PC-3 (cell line): ENCODE data around the gene CCDC34. TPM values are rescaled to one million over a fixed set of nuclear protein-coding genes. Genes with fewer than 3 reads are reported as not detected.
A peak's percentile ranks its signal among the peaks of the same experiment; 100 is the strongest.

ENCODE experiments used
- ATAC-seq: fragments of 200-7000 bp; cut with Tn5 transposase; 2 replicates; pipeline ENCODE4 v1.9.1; 2020; ENCODE audit warnings: mild to moderate bottlenecking, moderate library complexity
- BruUV-seq: library from RNA; stranded (reverse); fragments of 400-500 nt; replicated peaks from 2 replicates; lab custom pipeline; 2021; lab: Mats Ljungman, UMichigan
- CTCF ChIA-PET: fragments of 300-600 bp; sonication (Branson Sonifier 250); formaldehyde crosslinking; loops from one replicate; lab custom pipeline; 2022; ENCODE audit warnings: antibody characterized with exemption; lab: Charles Lee
- POLR2A ChIA-PET: fragments of 300-600 bp; sonication (Branson Sonifier 250); formaldehyde crosslinking; loops from one replicate; lab custom pipeline; 2022; ENCODE audit warnings: antibody characterized with exemption; ENCODE audit not compliant: unreplicated experiment; lab: Charles Lee
- DNase-seq: peaks from one replicate; pipeline ENCODE4 v3.0.0-alpha.2; 2015
- H2AFZ ChIP-seq: fragments of 300-600 bp; sonication (generic); 2 replicates; pipeline ENCODE4 v1.6.0; 2016; ENCODE audit warnings: antibody characterized with exemption, low read length
- H3F3A ChIP-seq: fragments of 300-600 bp; sonication (generic); one replicate; pipeline ENCODE4 v1.6.0; 2017; ENCODE audit warnings: antibody characterized with exemption, low read length, control low read depth, mild to moderate bottlenecking; ENCODE audit not compliant: unreplicated experiment
- H3K27ac ChIP-seq: fragments of 300-600 bp; sonication (generic); 2 replicates; pipeline ENCODE4 v1.5.1; 2016; ENCODE audit warnings: mild to moderate bottlenecking, low read length
- H3K27me3 ChIP-seq: fragments of 300-600 bp; sonication (generic); 2 replicates; pipeline ENCODE4 v1.6.1; 2016; ENCODE audit warnings: low read length, mixed read lengths
- H3K36me3 ChIP-seq: fragments of 300-600 bp; sonication (generic); 2 replicates; pipeline ENCODE4 v1.6.1; 2016; ENCODE audit warnings: low read depth, mixed run types, low read length, mixed read lengths
- H3K4me1 ChIP-seq: fragments of 300-600 bp; sonication (generic); 2 replicates; pipeline ENCODE4 v1.5.1; 2016; ENCODE audit warnings: low read length; ENCODE audit not compliant: insufficient read depth
- H3K4me2 ChIP-seq: fragments of 300-600 bp; sonication (generic); 2 replicates; pipeline ENCODE4 v1.6.0; 2016; ENCODE audit warnings: low read length
- H3K4me3 ChIP-seq: fragments of 300-600 bp; sonication (generic); 2 replicates; pipeline ENCODE4 v1.5.1; 2016; ENCODE audit warnings: mild to moderate bottlenecking, low read length, mixed read lengths
- H3K79me2 ChIP-seq: fragments of 300-600 bp; sonication (generic); 2 replicates; pipeline ENCODE4 v1.6.1; 2017; ENCODE audit warnings: low read length, mixed read lengths
- H3K9ac ChIP-seq: fragments of 300-600 bp; sonication (generic); 2 replicates; pipeline ENCODE4 v1.6.0; 2016; ENCODE audit warnings: mild to moderate bottlenecking, low read length
- H3K9me2 ChIP-seq: fragments of 300-600 bp; sonication (generic); replicated peaks from 2 replicates; pipeline ENCODE4 v1.6.1; 2016; ENCODE audit warnings: mixed run types, low read length, mixed read lengths
- H3K9me3 ChIP-seq: fragments of 300-600 bp; sonication (generic); 2 replicates; pipeline ENCODE4 v1.6.1; 2016; ENCODE audit warnings: low read length, mixed read lengths
- H4K20me1 ChIP-seq: fragments of 300-600 bp; sonication (generic); 2 replicates; pipeline ENCODE4 v1.6.1; 2016; ENCODE audit warnings: low read length, mixed read lengths
- CTCF ChIP-seq: fragments of 300-600 bp; sonication (generic); conservative IDR thresholded peaks from 2 replicates; pipeline ENCODE4 v1.5.1; 2017; ENCODE audit warnings: antibody characterized with exemption, low read depth, mild to moderate bottlenecking, low read length
- EZH2 ChIP-seq: fragments of 300-600 bp; sonication (generic); IDR thresholded peaks from one replicate; pipeline ENCODE4 v1.6.1; 2017; ENCODE audit warnings: antibody characterized with exemption, mild to moderate bottlenecking, low read length; ENCODE audit not compliant: unreplicated experiment
- EZH2phosphoT487 ChIP-seq: fragments of 300-600 bp; sonication (generic); IDR thresholded peaks from 2 replicates; pipeline ENCODE4 v1.6.1; 2018; ENCODE audit warnings: mild to moderate bottlenecking, antibody characterized with exemption, low read length, borderline replicate concordance
- intact Hi-C: fragments of 100-400 bp; cut with micrococcal nuclease; formaldehyde crosslinking; loops from 2 replicates; pipeline ENCODE4 v1.9.0; 2023
- total RNA-seq: library from RNA; depleted of rRNA; stranded (reverse); fragments of >200 nt; gene quantifications from 2 replicates; pipeline ENCODE4 v1.2.3, GENCODE V29; 2014

CCDC34 gene
- total RNA-seq, 1 experiment from 2014 or later = 11.0 TPM

- Histone ChIP-seq H3K4me3 (no peak overlapping the region), H3F3A (no peaks in the 10 kb centered on the region), H4K20me1 (no peaks in the 10 kb centered on the region), H3K36me3 (peaks cover 5% of the 10 kb centered on the region; the same call in 1 of the 2 replicates), H3K4me2 (no peak overlapping the region), H3K4me1 (peaks cover 11% of the 10 kb centered on the region), H3K9me3 (0 out of 2 replicates have a peak, but pooled peaks cover 3% of the 10 kb centered on the region), H2AFZ (no peak overlapping the region), H3K79me2 (no peaks in the 10 kb centered on the region), H3K9me2 (no peaks in the 10 kb centered on the region), H3K27me3 (no peaks in the 10 kb centered on the region), H3K9ac (no peak overlapping the region), H3K27ac (no peak overlapping the region)
- POLR2A ChIA-PET = no interaction called here
- intact Hi-C loops = no loop called here
- TF ChIP-seq EZH2 = no peak
- no peak for TF ChIP-seq EZH2phosphoT487
- no peak for TF ChIP-seq CTCF
- DNase-seq = no peak
- CTCF ChIA-PET = no interaction called here
- no peak for ATAC-seq
- BruUV-seq = no TSS peak
Observed at GRCh38 chr11:27291954-27292636, 70.9 kb downstream of the CCDC34 start.

GRCh38 chr11:27291302-27291889 is 71.6 kb downstream of the CCDC34 start:
- Histone ChIP-seq H4K20me1 (no peaks in the 10 kb centered on the region), H3K4me2 (no peak overlapping the region), H3K27me3 (no peaks in the 10 kb centered on the region), H3K9ac (no peak overlapping the region), H3K9me2 (no peaks in the 10 kb centered on the region), H3K9me3 (0 out of 2 replicates have a peak, but pooled peaks cover 3% of the 10 kb centered on the region), H3K27ac (no peak overlapping the region), H2AFZ (no peak overlapping the region), H3K36me3 (peaks cover 5% of the 10 kb centered on the region; the same call in 1 of the 2 replicates), H3K79me2 (no peaks in the 10 kb centered on the region), H3K4me3 (no peak overlapping the region), H3K4me1 (peaks cover 11% of the 10 kb centered on the region), H3F3A (no peaks in the 10 kb centered on the region)
- DNase-seq (peak; percentile 22), ATAC-seq (no peak)
- TF ChIP-seq EZH2 (no peak), EZH2phosphoT487 (no peak), CTCF (no peak)
- ChIA-PET POLR2A (no interaction called here), CTCF (no interaction called here)
- BruUV-seq = no TSS peak
- intact Hi-C loops = no loop called here
